HG03342 (cell line): ENCODE data around the gene SPTBN1.

ENCODE experiments used
- ATAC-seq: cut with Tn5 transposase; IDR thresholded peaks from one replicate; pipeline ENCODE4 v1.9.1; 2021; ENCODE audit warnings: mild to moderate bottlenecking, moderate library complexity; ENCODE audit not compliant: unreplicated experiment

SPTBN1 gene

GRCh38 chr2:54570321-54570855 is 114.3 kb downstream of the SPTBN1 start:
- no peak for ATAC-seq

DNA sequence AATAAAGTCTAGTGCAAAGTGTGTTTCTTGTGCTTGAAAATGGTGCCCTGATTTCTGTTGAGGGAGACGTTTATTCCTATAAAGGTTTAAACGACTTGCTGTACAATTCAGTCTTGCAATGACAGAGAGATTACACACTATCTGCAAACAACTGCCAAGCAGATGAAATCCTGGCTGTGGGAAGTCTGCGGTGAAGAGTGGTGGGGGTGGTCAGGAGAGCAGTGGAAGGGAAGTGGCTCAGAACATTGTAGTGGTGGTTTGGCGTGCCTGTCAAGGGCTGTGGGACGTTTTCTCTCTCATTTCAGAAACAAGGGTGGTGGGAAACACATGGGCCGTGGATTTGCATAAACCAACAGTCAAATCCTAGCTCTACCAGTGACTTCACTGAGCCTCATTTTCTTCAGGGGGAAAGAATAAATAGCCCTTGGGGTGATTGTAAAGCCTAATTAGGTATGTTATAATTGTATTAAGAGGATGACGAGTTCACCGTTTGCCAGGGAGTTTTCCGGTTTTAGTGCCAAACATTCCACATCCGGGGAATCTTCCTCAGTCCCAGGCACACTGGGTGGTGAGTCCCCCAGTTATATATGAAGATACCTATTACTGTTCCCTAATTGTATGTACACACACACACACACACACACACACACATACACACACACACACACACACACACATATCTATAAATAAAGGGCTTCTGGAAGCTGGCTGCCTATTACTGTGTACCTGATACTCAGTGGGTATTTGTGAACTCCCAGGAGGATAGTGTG is 115.0 kb downstream of the SPTBN1 start:
- peak; percentile 66 for ATAC-seq

DNA sequence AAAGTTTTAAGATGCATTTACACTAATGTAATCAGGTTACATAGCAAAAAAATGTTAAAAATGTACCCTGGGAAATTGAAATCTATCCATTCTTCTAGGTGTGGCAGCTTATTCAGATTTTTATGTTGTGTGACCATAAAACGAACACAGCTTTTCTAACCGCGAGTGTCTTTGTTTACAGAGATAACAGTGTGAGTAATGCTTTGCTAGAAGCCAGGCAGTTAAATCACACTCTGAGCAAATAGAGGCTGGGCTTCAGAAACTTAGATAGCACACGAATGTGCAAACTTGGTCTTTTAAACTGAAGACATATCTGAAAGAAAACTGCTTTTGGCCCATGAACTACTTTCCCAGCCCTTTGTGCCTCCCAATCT is 116.1 kb downstream of the SPTBN1 start:
- ATAC-seq = no peak

- ATAC-seq = peak; percentile 15
Measured at GRCh38 chr2:54572636-54573536, 116.8 kb downstream of the SPTBN1 start.

DNA sequence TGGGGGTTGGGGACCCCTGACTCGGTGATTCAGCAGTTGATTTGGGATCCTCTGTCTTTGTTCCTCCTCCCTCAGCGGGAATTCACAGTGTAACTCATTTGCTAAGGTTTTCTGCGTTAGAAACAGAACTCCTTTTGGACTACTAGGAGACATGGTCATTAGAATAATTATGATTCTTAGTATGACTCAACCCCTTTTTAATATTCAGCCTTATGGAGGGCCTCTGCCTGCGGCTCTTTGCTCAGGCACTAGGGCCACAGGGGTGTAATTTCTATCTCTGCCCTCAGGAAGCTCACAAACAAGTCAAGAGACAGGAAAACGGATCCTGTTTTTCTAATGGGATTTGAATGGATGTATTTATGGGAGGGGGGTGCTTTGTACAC is 117.4 kb downstream of the SPTBN1 start:
- no peak for ATAC-seq

GRCh38 chr2:54574107-54574859 is 118.2 kb downstream of the SPTBN1 start:
- peak; percentile 42 for ATAC-seq

GRCh38 chr2:54574860-54575247 is 118.7 kb downstream of the SPTBN1 start:
- no peak for ATAC-seq

- ATAC-seq = no peak
Measured at GRCh38 chr2:54575379-54575888, 119.3 kb downstream of the SPTBN1 start.

- no peak for ATAC-seq
Measured at GRCh38 chr2:54577035-54577434, 120.9 kb downstream of the SPTBN1 start.

GRCh38 chr2:54577944-54578647 is 122.0 kb downstream of the SPTBN1 start:
- ATAC-seq = no peak

DNA sequence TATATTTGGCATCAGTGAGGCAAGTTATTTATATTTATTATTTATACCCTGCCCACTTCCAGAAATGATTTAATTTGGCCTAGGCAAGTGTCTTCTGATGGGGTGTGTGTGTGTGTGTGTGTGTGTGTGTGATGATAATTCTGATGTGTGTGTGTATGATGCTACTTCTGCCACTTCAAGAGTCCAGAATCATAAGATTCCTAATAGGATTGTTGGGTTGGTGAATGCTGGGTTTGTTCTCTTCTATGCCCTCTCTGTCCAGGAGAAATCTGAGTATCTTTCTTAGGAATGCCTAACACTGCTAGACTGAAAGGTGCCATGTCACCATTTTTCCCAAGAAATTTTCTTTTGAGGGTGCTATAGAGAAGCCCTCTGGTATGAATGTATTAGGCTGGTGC is 122.5 kb downstream of the SPTBN1 start:
- no peak for ATAC-seq

GRCh38 chr2:54579061-54579681 is 123.0 kb downstream of the SPTBN1 start:
- ATAC-seq = no peak

DNA sequence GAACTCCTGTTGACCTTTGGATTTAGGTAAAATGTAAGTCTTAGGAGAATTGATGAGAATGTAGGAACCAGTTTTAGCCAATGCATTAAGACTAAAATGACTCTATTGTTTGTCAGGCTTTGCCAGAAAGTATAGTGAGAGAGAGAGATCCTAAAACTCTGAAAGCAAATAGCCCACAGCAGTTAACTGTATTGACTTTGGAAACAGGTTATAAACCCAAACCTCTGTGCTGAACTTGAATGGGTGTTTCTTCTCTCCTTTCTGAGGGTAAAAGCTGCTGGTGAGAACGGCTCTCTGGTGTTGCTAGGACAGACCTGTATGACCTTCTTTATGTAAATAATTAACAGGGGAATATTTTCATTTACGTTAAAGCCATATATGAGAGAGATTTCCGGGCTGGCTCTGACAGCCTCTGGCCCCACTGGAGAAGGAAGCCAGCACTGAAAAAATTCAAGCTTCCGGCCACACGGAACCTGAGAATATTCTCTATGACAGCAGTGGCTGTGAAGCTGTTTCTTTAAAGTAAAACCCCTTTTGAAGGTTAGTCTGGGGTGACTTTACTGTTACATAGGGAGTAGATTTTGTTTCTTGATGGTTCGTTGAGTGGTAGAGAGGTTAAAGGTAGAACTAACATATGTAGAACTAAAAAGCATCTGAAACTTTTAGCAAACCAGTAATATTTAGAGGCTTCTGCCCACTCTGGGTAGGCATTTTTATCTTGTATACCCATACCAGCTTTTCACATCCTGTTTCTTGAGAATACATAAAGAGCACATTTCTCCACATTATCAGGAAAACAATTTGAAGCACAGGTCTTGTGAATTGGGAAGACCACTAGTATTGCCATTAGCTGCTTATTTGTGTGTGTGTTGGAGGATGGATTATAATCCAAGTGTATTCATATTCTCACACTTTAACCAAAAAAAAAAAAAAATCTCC is 123.8 kb downstream of the SPTBN1 start:
- peak; percentile 84 for ATAC-seq

DNA sequence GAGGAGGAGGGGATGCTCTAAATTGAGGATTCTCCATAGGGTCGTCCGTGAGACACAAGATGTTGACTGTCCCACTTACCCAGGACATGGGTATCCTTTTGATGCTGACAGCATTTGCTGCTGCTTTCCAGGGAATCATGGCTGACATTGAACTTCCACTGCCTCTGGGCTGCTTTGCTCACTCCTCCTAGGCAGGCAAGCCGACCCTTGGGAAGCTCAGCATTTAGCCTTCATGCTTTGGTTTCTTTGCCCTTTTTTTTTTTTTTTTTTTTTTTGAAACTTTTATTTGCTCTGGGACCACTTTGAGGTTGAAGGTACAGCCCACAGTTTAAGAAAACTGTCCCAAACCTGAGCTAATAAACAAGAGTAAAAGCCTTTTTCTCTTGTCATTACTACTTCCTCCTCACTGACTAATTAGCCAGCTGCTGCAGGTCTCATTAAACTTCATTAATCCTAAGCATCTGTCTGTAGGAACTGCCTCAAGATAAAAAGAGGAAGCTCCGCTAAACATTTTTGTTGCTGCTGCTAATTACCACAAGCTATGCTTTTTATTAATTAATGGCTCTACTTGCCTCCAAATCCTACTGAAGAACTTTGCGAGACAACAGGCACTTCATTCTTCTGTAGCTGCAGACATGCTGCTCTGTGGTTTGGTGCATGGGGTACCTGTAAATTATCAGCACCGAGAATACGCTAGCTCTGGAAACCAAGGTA is 125.4 kb downstream of the SPTBN1 start:
- peak; percentile 23 for ATAC-seq

- ATAC-seq = no peak
Measured at GRCh38 chr2:54582987-54583386, 126.9 kb downstream of the SPTBN1 start.

- no peak for ATAC-seq
Measured at GRCh38 chr2:54584598-54584997, 128.5 kb downstream of the SPTBN1 start.

GRCh38 chr2:54585136-54585733 is 129.1 kb downstream of the SPTBN1 start:
- ATAC-seq = no peak

DNA sequence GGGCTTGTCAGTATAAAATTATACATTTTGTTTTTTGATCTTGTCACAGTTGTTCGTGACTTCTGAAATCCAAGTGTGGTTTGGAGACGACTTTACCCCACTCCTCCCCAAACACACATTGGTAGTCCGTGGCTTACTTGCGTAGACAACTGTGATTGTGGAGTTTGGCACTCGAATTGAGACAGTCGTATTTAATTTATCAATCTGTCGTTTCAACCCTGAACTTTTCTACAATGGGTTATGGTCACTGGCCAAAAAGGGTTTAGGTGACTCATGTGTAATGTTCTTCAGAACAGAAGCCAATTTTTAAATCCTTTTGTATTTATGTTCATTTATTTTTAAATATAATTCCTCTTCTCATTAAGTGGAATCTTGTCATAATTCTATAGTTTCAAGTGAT is 129.9 kb downstream of the SPTBN1 start:
- ATAC-seq = no peak
